Liver (tissue), 9 donors: ENCODE results near the gene TPK1. TPM values are rescaled to one million over a fixed set of nuclear protein-coding genes. Genes with fewer than 3 reads are reported as not detected.
"Not testable (repeated sequence)": the region's sequence is repeated elsewhere in the genome, so short reads cannot be mapped to it uniquely, and the experiment has no call there.

Source experiments
- DNase-seq: peaks from one replicate; pipeline ENCODE4 v3.0.0-alpha.2; 2017; ENCODE audit warnings: low spot score
- H3K27ac ChIP-seq, 2 donors: one replicate each; pipeline ENCODE4 v1.7.0; 2013; ENCODE audit warnings: inconsistent platforms in 2 of 2, low read length in 2 of 2, control low read depth in 1 of 2, low read depth in 1 of 2, mild to moderate bottlenecking in 1 of 2
- H3K27me3 ChIP-seq, 4 donors: one replicate each; pipeline versions ENCODE4 v1.6.1 to v1.7.0; 2013; ENCODE audit warnings: low read length in 3 of 4, inconsistent platforms in 1 of 4, mild to moderate bottlenecking in 1 of 4, moderate library complexity in 1 of 4; ENCODE audit not compliant: control insufficient read depth in 4 of 4, insufficient read depth in 4 of 4
- H3K36me3 ChIP-seq, 4 donors: one replicate each; pipeline versions ENCODE4 v1.6.1 to v1.7.0; 2013; ENCODE audit warnings: low read length in 3 of 4, mild to moderate bottlenecking in 3 of 4, low read depth in 1 of 4, moderate library complexity in 1 of 4; ENCODE audit not compliant: control insufficient read depth in 4 of 4, insufficient read depth in 3 of 4
- H3K4me1 ChIP-seq, 4 donors: one replicate each; pipeline versions ENCODE4 v1.6.1 to v1.7.0; 2013; ENCODE audit warnings: low read length in 3 of 4, mild to moderate bottlenecking in 3 of 4, moderate library complexity in 1 of 4; ENCODE audit not compliant: control insufficient read depth in 4 of 4, insufficient read depth in 4 of 4
- H3K4me3 ChIP-seq, 3 donors: one replicate each; pipeline versions ENCODE4 v1.6.1 to v1.7.0; 2013; ENCODE audit warnings: low read length in 3 of 3, control low read depth in 1 of 3, low read depth in 1 of 3, mild to moderate bottlenecking in 1 of 3
- H3K9ac ChIP-seq, 2 donors: one replicate each; pipeline ENCODE4 v1.7.0; 2013; ENCODE audit warnings: low read length in 2 of 2, mild to moderate bottlenecking in 2 of 2, moderate library complexity in 2 of 2, control low read depth in 1 of 2, low read depth in 1 of 2
- H3K9me3 ChIP-seq, 4 donors: one replicate each; pipeline versions ENCODE4 v1.6.1 to v1.7.0; 2013; ENCODE audit warnings: low read length in 3 of 4; ENCODE audit not compliant: control insufficient read depth in 4 of 4
- ATF3 ChIP-seq: IDR thresholded peaks from 2 replicates; pipeline ENCODE4 v1.6.1; 2016; ENCODE audit warnings: antibody characterized with exemption
- CTCF ChIP-seq: fragments of 150-350 bp; IDR thresholded peaks from 2 replicates; pipeline ENCODE4 v1.5.1; 2017; ENCODE audit warnings: improper control_type of control experiment, low read depth, low read length; ENCODE audit not compliant: missing input control
- FOXA1 ChIP-seq: IDR thresholded peaks from 2 replicates; pipeline ENCODE4 v1.6.1; 2016; ENCODE audit warnings: antibody characterized with exemption
- FOXA2 ChIP-seq: IDR thresholded peaks from 2 replicates; pipeline ENCODE4 v1.6.1; 2016; ENCODE audit warnings: antibody characterized with exemption
- GABPA ChIP-seq, 2 donors: IDR thresholded peaks in 1 of 2; conservative IDR thresholded peaks in 1 of 2; 2 replicates each; pipeline ENCODE4 v1.6.1; 2016; ENCODE audit warnings: antibody characterized with exemption in 2 of 2, mild to moderate bottlenecking in 1 of 2, moderate library complexity in 1 of 2
- HNF4A ChIP-seq, 2 donors: conservative IDR thresholded peaks; 2 replicates each; pipeline ENCODE4 v1.6.1; 2016; ENCODE audit warnings: antibody characterized with exemption in 2 of 2, mild to moderate bottlenecking in 2 of 2
- HNF4G ChIP-seq: IDR thresholded peaks from 2 replicates; pipeline ENCODE4 v1.6.1; 2016; ENCODE audit warnings: antibody characterized with exemption
- JUND ChIP-seq, 2 donors: IDR thresholded peaks; 2 replicates each; pipeline ENCODE4 v1.6.1; 2016; ENCODE audit warnings: antibody characterized with exemption in 2 of 2
- NR2F2 ChIP-seq: IDR thresholded peaks from 2 replicates; pipeline ENCODE4 v1.6.1; 2016; ENCODE audit warnings: antibody characterized with exemption
- RAD21 ChIP-seq, 2 donors: IDR thresholded peaks; 2 replicates each; pipeline ENCODE4 v1.6.1; 2016; ENCODE audit warnings: antibody characterized with exemption in 2 of 2, mild to moderate bottlenecking in 2 of 2
- REST ChIP-seq: IDR thresholded peaks from 2 replicates; pipeline ENCODE4 v1.6.1; 2016; ENCODE audit warnings: antibody characterized with exemption, mild to moderate bottlenecking
- RXRA ChIP-seq, 2 donors: IDR thresholded peaks; 2 replicates each; pipeline ENCODE4 v1.6.1; 2017 to 2018; ENCODE audit warnings: antibody characterized with exemption in 2 of 2, mild to moderate bottlenecking in 1 of 2
- TAF1 ChIP-seq: conservative IDR thresholded peaks from 2 replicates; pipeline ENCODE4 v1.6.1; 2016; ENCODE audit warnings: antibody characterized with exemption, mild to moderate bottlenecking
- YY1 ChIP-seq: IDR thresholded peaks from 2 replicates; pipeline ENCODE4 v1.6.1; 2016; ENCODE audit warnings: antibody characterized with exemption, mild to moderate bottlenecking
- ZBTB33 ChIP-seq: IDR thresholded peaks from 2 replicates; pipeline ENCODE4 v1.6.1; 2016; ENCODE audit warnings: antibody characterized with exemption
- WGBS: extraction: QIAGEN DNeasy Blood & Tissue Kit; methylation state at CpG from one replicate; pipeline ENCODE4 v1.1.7; 2013; 5-methylcytosine and 5-hydroxymethylcytosine counted together
- polyA plus RNA-seq, 2 donors: library from polyadenylated mRNA; stranded (reverse) in 1 of 2; unstranded in 1 of 2; fragments of 200-250 nt in 1 of 2; fragments of >200 nt in 1 of 2; fragmentation: Nextera tagmentation in 1 of 2; extraction: Ambion mirVana in 1 of 2; gene quantifications; one replicate each; pipeline versions ENCODE4 v1.2.1 to v1.2.3, GENCODE V29; 2013 to 2015
- total RNA-seq, 2 donors: library from RNA; depleted of rRNA; stranded (reverse); fragments of >200 nt; gene quantifications; one replicate each; pipeline ENCODE4 v1.2.3, GENCODE V29; 2014
- donor health status: healthy.
- donor health status: healthy.
- donor health status: healthy.
- donor health status: healthy.
- donor health status: healthy.

TPK1 gene
- total and polyA plus RNA-seq, 4 donors = 2.2 to 7.5 (median 3.3) TPM

- no peaks in the 10 kb centered on the region for H3K4me1 ChIP-seq
- TF ChIP-seq NR2F2 = no peak
- TF ChIP-seq JUND (IDR thresholded peaks at IDR 0.05) = no peak
- TF ChIP-seq CTCF = no peak
- TF ChIP-seq HNF4A (conservative IDR thresholded peaks at IDR 0.05) = no peak
- TF ChIP-seq ZBTB33 = no peak
- TF ChIP-seq RAD21 (IDR thresholded peaks at IDR 0.05) = no peak
- no peak for TF ChIP-seq TAF1
- no peak for TF ChIP-seq FOXA1
- no peak for TF ChIP-seq FOXA2
- no peak for TF ChIP-seq GABPA (IDR thresholded peaks at IDR 0.05 in 1 of 2, conservative IDR thresholded peaks at IDR 0.05 in 1 of 2)
- TF ChIP-seq RXRA (IDR thresholded peaks at IDR 0.05) = no peak
- no peak for TF ChIP-seq ATF3
- H3K27me3 ChIP-seq = no peaks in the 10 kb centered on the region
- H3K4me3 ChIP-seq = no peak overlapping the region
- H3K27ac ChIP-seq = no peak overlapping the region
- DNase-seq = no peak
- no peak overlapping the region for H3K9ac ChIP-seq
- peaks cover 0 to 1% (median 0%) of the 10 kb centered on the region in 4 donors for H3K9me3 ChIP-seq
- no peaks in the 10 kb centered on the region for H3K36me3 ChIP-seq
- 80% methylated on average over 4 of the region's 4 CpGs for WGBS
Observed at GRCh38 chr7:144728551-144728950, 107.3 kb downstream of the TPK1 start.

GRCh38 chr7:144726840-144727239 is 109.0 kb downstream of the TPK1 start:
- not testable (repeated sequence) for H3K4me3 ChIP-seq, H3K27me3 ChIP-seq, H3K4me1 ChIP-seq, H3K9ac ChIP-seq, H3K27ac ChIP-seq, H3K36me3 ChIP-seq, DNase-seq, H3K9me3 ChIP-seq
- WGBS = 91% methylated on average over 12 of the region's 12 CpGs

- TF ChIP-seq HNF4G = no peak
- no peak for TF ChIP-seq ZBTB33
- TF ChIP-seq YY1 = no peak
- TF ChIP-seq REST = no peak
- no peak for TF ChIP-seq GABPA (IDR thresholded peaks at IDR 0.05 in 1 of 2, conservative IDR thresholded peaks at IDR 0.05 in 1 of 2)
- WGBS = 89% methylated on average over 1 of the region's 1 CpG
- no peaks in the 10 kb centered on the region for H3K27me3 ChIP-seq
- DNase-seq = no peak
- H3K9me3 ChIP-seq = peaks cover 0 to 1% (median 0%) of the 10 kb centered on the region in 4 donors
- H3K9ac ChIP-seq = no peak overlapping the region
- H3K36me3 ChIP-seq = no peaks in the 10 kb centered on the region
- no peak overlapping the region for H3K27ac ChIP-seq
- no peak overlapping the region for H3K4me3 ChIP-seq
- H3K4me1 ChIP-seq = no peaks in the 10 kb centered on the region
Observed at GRCh38 chr7:144725070-144725469, 110.8 kb downstream of the TPK1 start.
